Stomach (tissue), 4 donors: Measurements from ENCODE around the gene PEAK1.
A peak's percentile ranks its signal among the peaks of the same experiment; 100 is the strongest.

Experiments used
- CTCF ChIP-seq, 7 experiments: fragments of 450-650 bp in 4 of 7; fragments of 200-600 bp in 3 of 7; sonication (generic) in 3 of 7; IDR thresholded peaks; one replicate each; pipeline ENCODE4 v1.5.1; 2016 to 2019; ENCODE audit warnings: antibody characterized with exemption in 7 of 7, control low read depth in 2 of 7, mild to moderate bottlenecking in 1 of 7
- POLR2A ChIP-seq, 4 donors: fragments of 450-650 bp; IDR thresholded peaks; one replicate each; pipeline ENCODE4 v1.6.1; 2016; ENCODE audit warnings: antibody characterized with exemption in 4 of 4, control low read depth in 2 of 4, mild to moderate bottlenecking in 1 of 4, moderate library complexity in 1 of 4
- POLR2AphosphoS5 ChIP-seq, 3 donors: sonication (generic); formaldehyde crosslinking; IDR thresholded peaks; one replicate each; pipeline ENCODE4 v1.6.1; 2016; ENCODE audit warnings: antibody characterized with exemption in 3 of 3

GRCh38 chr15:77186594-77187011 is 233.3 kb downstream of the PEAK1 start:
- TF ChIP-seq POLR2A (IDR thresholded peaks at IDR 0.05) (no peak), CTCF (IDR thresholded peaks at IDR 0.05) (peak in 4 of 7 experiments; percentile 9 to 49 (median 22)), POLR2AphosphoS5 (IDR thresholded peaks at IDR 0.05) (no peak)
